Uterus (tissue), 4 donors: ENCODE results near the gene E2F6. TPM values are rescaled to one million over a fixed set of nuclear protein-coding genes. Genes with fewer than 3 reads are reported as not detected.

Experiments
- DNase-seq, 2 donors: peaks; one replicate each; pipeline ENCODE4 v3.0.0-alpha.2; 2019 to 2020
- H3K27ac ChIP-seq, 2 donors: fragments of 200-600 bp; sonication (generic); 1 replicate in 1 of 2; 2 replicates in 1 of 2; pipeline ENCODE4 v1.5.1; 2016 to 2018
- H3K27me3 ChIP-seq, 2 donors: fragments of 200-600 bp; sonication (generic); one replicate each; pipeline ENCODE4 v1.5.1; 2018 to 2019; ENCODE audit warnings: control low read depth in 1 of 2
- H3K36me3 ChIP-seq, 2 donors: fragments of 200-600 bp; sonication (generic); one replicate each; pipeline ENCODE4 v1.5.1; 2019; ENCODE audit warnings: control low read depth in 1 of 2
- H3K4me1 ChIP-seq, 2 donors: fragments of 200-600 bp; sonication (generic); one replicate each; pipeline ENCODE4 v1.5.1; 2018 to 2019; ENCODE audit warnings: control low read depth in 1 of 2
- H3K4me3 ChIP-seq, 2 donors: fragments of 200-600 bp; sonication (generic); 1 replicate in 1 of 2; 2 replicates in 1 of 2; pipeline ENCODE4 v1.5.1; 2018 to 2019; ENCODE audit warnings: mild to moderate bottlenecking in 1 of 2
- H3K9me3 ChIP-seq, 2 donors: fragments of 200-600 bp; sonication (generic); one replicate each; pipeline ENCODE4 v1.5.1; 2019; ENCODE audit warnings: control low read depth in 1 of 2
- POLR2A ChIP-seq, 2 donors: fragments of 450-650 bp; IDR thresholded peaks; one replicate each; pipeline ENCODE4 v1.6.1; 2016; ENCODE audit warnings: antibody characterized with exemption in 2 of 2, mild to moderate bottlenecking in 1 of 2, moderate library complexity in 1 of 2
- intact Hi-C: fragments of 100-400 bp; cut with DNase I; formaldehyde crosslinking; loops from one replicate; pipeline ENCODE4 v1.15.1; 2023; ENCODE audit warnings: low total_unique reads
- total RNA-seq, 4 donors: library from RNA; depleted of rRNA in 3 of 4; stranded (reverse); fragments of >200 nt in 3 of 4; gene quantifications; one replicate each; pipeline versions ENCODE4 v1.1.0 to v1.2.4, GENCODE V29; 2014 to 2023
- TF ChIP-seq, protein P1 (sequence below), 4 experiments: fragments of 200-600 bp in 2 of 4; fragments of 450-650 bp in 2 of 4; sonication (generic) in 2 of 4; IDR thresholded peaks; one replicate each; pipeline ENCODE4 v1.5.1; 2016 to 2019; ENCODE audit warnings: antibody characterized with exemption in 4 of 4, mild to moderate bottlenecking in 2 of 4, moderate library complexity in 1 of 4
- donor health status: DM: yes; HTN: yes; CAD: no.

The E2F6 gene
- total RNA-seq, 4 donors from 2014 or later: 10.2 to 25.0 (median 20.7) TPM

DNA sequence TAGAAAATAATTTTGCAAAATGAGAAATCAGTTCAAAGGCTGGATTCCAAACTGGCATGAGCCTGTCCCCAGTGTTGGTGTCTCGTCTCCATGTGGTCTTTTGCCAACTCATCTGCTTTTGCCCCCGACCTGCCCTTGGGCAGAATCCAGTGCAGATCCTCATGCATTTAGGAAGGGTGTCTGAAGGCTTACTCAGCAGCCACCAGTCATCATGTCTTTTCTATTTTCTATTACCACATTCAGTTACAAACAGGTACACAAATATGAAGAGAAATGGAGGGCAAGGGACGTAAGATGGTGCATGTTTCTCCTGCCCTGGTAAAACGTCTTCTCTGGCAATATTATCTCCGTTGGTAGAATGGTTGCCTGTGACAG lies 43.5 kb downstream of the E2F6 start:
- Histone ChIP-seq H3K4me3 (no peak overlapping the region), H3K36me3 (no peaks in the 10 kb centered on the region), H3K27me3 (no peaks in the 10 kb centered on the region), H3K4me1 (no peaks in the 10 kb centered on the region), H3K27ac (no peak overlapping the region), H3K9me3 (peaks cover 0 to 4% of the 10 kb centered on the region in 2 donors)
- TF ChIP-seq, protein P1, sequence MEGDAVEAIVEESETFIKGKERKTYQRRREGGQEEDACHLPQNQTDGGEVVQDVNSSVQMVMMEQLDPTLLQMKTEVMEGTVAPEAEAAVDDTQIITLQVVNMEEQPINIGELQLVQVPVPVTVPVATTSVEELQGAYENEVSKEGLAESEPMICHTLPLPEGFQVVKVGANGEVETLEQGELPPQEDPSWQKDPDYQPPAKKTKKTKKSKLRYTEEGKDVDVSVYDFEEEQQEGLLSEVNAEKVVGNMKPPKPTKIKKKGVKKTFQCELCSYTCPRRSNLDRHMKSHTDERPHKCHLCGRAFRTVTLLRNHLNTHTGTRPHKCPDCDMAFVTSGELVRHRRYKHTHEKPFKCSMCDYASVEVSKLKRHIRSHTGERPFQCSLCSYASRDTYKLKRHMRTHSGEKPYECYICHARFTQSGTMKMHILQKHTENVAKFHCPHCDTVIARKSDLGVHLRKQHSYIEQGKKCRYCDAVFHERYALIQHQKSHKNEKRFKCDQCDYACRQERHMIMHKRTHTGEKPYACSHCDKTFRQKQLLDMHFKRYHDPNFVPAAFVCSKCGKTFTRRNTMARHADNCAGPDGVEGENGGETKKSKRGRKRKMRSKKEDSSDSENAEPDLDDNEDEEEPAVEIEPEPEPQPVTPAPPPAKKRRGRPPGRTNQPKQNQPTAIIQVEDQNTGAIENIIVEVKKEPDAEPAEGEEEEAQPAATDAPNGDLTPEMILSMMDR (IDR thresholded peaks at IDR 0.05): no peak
- TF ChIP-seq POLR2A (IDR thresholded peaks at IDR 0.05): no peak
- intact Hi-C loops: no loop called here
- DNase-seq: no peak

DNA sequence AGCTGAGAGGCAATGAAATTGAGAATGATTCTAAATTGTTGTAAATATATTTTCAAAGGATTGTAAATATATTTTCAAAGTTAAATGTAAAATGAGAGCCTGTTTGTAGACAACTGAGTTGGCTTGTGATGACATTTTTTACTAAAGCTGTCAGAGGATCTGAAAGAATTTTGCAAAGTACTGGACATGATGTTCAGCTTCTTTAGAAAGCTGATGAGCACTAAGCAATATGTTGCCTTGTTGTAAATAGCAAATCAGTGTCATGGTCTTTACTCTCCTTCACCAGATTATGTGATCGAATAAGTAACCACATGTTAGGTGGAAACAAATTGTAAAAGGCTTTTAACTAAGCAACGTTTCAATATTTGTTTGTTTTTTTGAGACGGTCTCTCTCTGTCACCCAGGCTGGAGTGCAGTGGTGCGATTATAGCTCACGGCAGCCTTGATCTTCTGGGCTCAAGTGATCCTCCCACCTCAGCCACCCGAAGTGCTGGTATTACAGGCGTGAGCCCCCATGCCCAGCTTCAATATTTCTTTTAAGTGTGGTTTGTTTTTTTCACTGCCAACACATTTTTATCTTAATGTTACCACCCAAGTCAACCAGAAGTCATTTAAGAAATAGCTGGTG lies 44.0 kb downstream of the E2F6 start:
- H3K27ac ChIP-seq: no peak overlapping the region
- H3K36me3 ChIP-seq: no peaks in the 10 kb centered on the region
- no peaks in the 10 kb centered on the region for H3K27me3 ChIP-seq
- H3K4me3 ChIP-seq: no peak overlapping the region
- peaks cover 0 to 4% of the 10 kb centered on the region in 2 donors for H3K9me3 ChIP-seq
- intact Hi-C loops: no loop called here
- TF ChIP-seq POLR2A (IDR thresholded peaks at IDR 0.05): no peak
- TF ChIP-seq, protein P1 (IDR thresholded peaks at IDR 0.05): no peak
- no peaks in the 10 kb centered on the region for H3K4me1 ChIP-seq
- no peak for DNase-seq

DNA sequence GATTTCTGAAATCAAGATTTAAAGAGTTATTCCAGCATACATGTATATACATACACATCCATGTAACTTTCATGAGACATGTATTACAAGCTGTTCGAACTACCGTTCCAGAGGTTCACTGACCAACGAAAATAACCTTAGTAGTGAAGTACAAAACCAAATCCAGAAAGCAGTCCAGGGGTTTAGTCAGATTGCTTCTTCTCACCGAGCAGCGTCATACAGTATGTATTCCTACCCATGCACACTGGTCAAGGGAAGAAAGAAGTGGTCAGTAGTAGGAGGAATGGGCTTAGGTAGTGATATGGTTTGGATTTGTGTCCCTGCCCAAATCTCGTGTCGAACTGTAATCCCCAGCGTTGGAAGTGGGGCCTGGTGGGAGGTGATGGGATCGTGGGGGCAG lies 45.3 kb downstream of the E2F6 start:
- no peak for DNase-seq
- no peak for TF ChIP-seq POLR2A (IDR thresholded peaks at IDR 0.05)
- TF ChIP-seq, protein P1 (IDR thresholded peaks at IDR 0.05): no peak
- Histone ChIP-seq H3K27me3 (no peaks in the 10 kb centered on the region), H3K4me3 (no peak overlapping the region), H3K9me3 (peaks cover 0 to 4% of the 10 kb centered on the region in 2 donors), H3K4me1 (no peaks in the 10 kb centered on the region), H3K27ac (no peak overlapping the region), H3K36me3 (no peaks in the 10 kb centered on the region)
- intact Hi-C loops: no loop called here

DNA sequence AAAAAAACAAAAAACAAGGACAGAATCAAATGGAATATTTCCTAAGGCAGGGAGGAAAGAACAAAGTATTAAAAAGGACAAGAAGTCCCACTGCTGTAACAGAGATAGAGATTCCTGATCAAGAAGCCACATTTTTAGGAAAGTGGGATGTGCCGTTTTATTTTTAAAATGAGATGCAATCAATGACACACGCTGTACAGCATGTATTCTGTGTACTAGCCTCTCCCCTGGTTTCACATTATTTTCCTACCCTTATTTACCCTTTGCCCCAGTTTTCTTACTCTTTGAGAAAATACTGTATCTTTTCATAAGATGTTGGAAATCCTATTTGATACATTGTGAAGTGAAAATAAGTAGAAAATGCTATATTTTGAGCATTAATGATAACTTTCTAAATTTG lies 45.8 kb downstream of the E2F6 start:
- Histone ChIP-seq H3K27me3 (no peaks in the 10 kb centered on the region), H3K27ac (no peak overlapping the region), H3K9me3 (peaks cover 0 to 4% of the 10 kb centered on the region in 2 donors), H3K36me3 (no peaks in the 10 kb centered on the region), H3K4me3 (no peak overlapping the region), H3K4me1 (no peaks in the 10 kb centered on the region)
- TF ChIP-seq POLR2A (IDR thresholded peaks at IDR 0.05): no peak
- TF ChIP-seq, protein P1 (IDR thresholded peaks at IDR 0.05): no peak
- intact Hi-C loops: no loop called here
- no peak for DNase-seq

DNA sequence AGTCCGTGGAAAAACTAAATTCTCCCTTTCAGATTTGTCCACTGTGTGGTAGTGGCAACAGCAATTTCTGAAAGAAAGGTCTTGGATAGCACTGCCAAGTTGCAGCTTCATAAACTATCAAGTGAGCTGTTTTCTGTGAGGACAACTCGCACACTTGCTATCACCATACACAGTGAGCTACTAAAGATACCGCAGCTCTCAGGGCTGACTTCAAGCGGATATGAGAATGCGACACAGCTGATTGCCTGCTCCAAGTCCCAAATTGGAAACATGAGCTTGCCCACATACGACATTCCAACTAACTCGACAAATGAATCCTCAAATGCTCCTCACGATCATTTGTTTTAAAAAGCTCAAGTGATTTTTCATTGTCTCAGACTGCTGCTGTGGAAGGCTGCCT lies 46.2 kb downstream of the E2F6 start:
- DNase-seq: no peak
- intact Hi-C loops: no loop called here

More for the DNA sequence above, 46.2 kb downstream of the E2F6 start:
- no peaks in the 10 kb centered on the region for H3K4me1 ChIP-seq
- no peaks in the 10 kb centered on the region for H3K36me3 ChIP-seq
- no peaks in the 10 kb centered on the region for H3K27me3 ChIP-seq
- peaks cover 0 to 4% of the 10 kb centered on the region in 2 donors for H3K9me3 ChIP-seq
- H3K4me3 ChIP-seq: no peak overlapping the region
- TF ChIP-seq POLR2A (IDR thresholded peaks at IDR 0.05): no peak
- TF ChIP-seq, protein P1 (IDR thresholded peaks at IDR 0.05): no peak
- no peak overlapping the region for H3K27ac ChIP-seq
